Measurements from ENCODE around the gene DNAH14. TPM values are rescaled to one million over a fixed set of nuclear protein-coding genes. Genes with fewer than 3 reads are reported as not detected.

The DNAH14 gene
- total and polyA plus RNA-seq, 4 donors: 2.7 to 19.8 (median 9.6) TPM

DNA sequence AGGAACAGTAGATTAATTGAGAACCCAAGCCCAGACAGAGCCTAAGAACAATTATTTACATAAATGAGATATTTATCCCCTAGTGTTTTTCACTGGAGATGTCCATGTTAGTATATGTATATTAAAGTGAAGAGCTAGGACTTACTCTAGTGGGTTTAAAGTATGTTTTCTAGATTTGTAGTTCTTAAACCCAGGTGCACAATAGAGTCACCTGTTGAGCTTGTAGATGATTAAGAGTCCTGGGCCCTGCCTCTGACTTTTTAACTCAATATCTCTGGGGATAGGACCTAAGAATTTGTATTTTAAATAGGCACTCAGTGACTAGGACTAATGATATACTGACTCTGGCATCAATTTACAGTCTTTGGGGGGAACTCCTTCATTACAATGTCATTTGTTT is 112.8 kb downstream of the DNAH14 start:
- H3K4me1 ChIP-seq (ENCODE audit: control insufficient read depth in 4 of 4, insufficient read depth in 4 of 4, low read length in 3 of 4): no peaks in the 10 kb centered on the region
- no peak overlapping the region for H3K27ac ChIP-seq (ENCODE audit: low read depth in 1 of 2, low read length in 2 of 2)
- TF ChIP-seq, protein P1, sequence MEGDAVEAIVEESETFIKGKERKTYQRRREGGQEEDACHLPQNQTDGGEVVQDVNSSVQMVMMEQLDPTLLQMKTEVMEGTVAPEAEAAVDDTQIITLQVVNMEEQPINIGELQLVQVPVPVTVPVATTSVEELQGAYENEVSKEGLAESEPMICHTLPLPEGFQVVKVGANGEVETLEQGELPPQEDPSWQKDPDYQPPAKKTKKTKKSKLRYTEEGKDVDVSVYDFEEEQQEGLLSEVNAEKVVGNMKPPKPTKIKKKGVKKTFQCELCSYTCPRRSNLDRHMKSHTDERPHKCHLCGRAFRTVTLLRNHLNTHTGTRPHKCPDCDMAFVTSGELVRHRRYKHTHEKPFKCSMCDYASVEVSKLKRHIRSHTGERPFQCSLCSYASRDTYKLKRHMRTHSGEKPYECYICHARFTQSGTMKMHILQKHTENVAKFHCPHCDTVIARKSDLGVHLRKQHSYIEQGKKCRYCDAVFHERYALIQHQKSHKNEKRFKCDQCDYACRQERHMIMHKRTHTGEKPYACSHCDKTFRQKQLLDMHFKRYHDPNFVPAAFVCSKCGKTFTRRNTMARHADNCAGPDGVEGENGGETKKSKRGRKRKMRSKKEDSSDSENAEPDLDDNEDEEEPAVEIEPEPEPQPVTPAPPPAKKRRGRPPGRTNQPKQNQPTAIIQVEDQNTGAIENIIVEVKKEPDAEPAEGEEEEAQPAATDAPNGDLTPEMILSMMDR (IDR thresholded peaks at IDR 0.05; ENCODE audit: low read depth, low read length, missing input control): no peak
- no peak overlapping the region for H3K9ac ChIP-seq (ENCODE audit: low read depth in 1 of 2, low read length in 2 of 2)
- no peaks in the 10 kb centered on the region for H3K27me3 ChIP-seq (ENCODE audit: control insufficient read depth in 4 of 4, insufficient read depth in 4 of 4, low read length in 3 of 4)
- H3K36me3 ChIP-seq (ENCODE audit: control insufficient read depth in 4 of 4, insufficient read depth in 3 of 4, low read depth in 1 of 4, low read length in 3 of 4): no peaks in the 10 kb centered on the region
- no peak overlapping the region for H3K4me3 ChIP-seq (ENCODE audit: low read depth in 1 of 3, low read length in 3 of 3)
- DNase-seq (ENCODE audit: low spot score): no peak
- H3K9me3 ChIP-seq (ENCODE audit: control insufficient read depth in 4 of 4, low read length in 3 of 4): no peaks in the 10 kb centered on the region

DNA sequence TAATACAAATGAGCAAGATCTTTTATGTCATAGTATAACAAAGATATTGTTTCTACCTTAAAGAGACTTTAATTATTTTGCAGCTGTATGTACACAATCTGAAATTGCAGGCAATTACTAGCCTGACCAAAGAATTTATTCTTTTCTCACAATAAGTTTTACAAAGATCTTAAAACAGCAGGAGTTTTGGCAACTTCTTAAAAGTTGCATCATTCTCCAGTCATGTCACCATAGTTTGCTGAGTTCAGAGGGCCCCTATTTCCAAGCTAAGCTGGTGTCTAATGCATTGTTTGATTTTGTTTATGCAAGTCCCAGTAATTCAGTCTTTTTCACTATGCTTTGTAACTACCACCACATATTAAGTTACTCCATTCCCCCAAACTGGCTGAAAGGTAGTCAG is 114.8 kb downstream of the DNAH14 start:
- no peaks in the 10 kb centered on the region for H3K4me1 ChIP-seq (ENCODE audit: control insufficient read depth in 4 of 4, insufficient read depth in 4 of 4, low read length in 3 of 4)
- no peak overlapping the region for H3K9ac ChIP-seq (ENCODE audit: low read depth in 1 of 2, low read length in 2 of 2)
- no peaks in the 10 kb centered on the region for H3K9me3 ChIP-seq (ENCODE audit: control insufficient read depth in 4 of 4, low read length in 3 of 4)
- no peaks in the 10 kb centered on the region for H3K27me3 ChIP-seq (ENCODE audit: control insufficient read depth in 4 of 4, insufficient read depth in 4 of 4, low read length in 3 of 4)
- TF ChIP-seq HNF4A (conservative IDR thresholded peaks at IDR 0.05) (peak in 1 of 2 donors; percentile 5), YY1 (IDR thresholded peaks at IDR 0.05) (no peak)
- H3K27ac ChIP-seq (ENCODE audit: low read depth in 1 of 2, low read length in 2 of 2): no peak overlapping the region
- DNase-seq (ENCODE audit: low spot score): no peak
- H3K4me3 ChIP-seq (ENCODE audit: low read depth in 1 of 3, low read length in 3 of 3): no peak overlapping the region
- no peaks in the 10 kb centered on the region for H3K36me3 ChIP-seq (ENCODE audit: control insufficient read depth in 4 of 4, insufficient read depth in 3 of 4, low read depth in 1 of 4, low read length in 3 of 4)

DNA sequence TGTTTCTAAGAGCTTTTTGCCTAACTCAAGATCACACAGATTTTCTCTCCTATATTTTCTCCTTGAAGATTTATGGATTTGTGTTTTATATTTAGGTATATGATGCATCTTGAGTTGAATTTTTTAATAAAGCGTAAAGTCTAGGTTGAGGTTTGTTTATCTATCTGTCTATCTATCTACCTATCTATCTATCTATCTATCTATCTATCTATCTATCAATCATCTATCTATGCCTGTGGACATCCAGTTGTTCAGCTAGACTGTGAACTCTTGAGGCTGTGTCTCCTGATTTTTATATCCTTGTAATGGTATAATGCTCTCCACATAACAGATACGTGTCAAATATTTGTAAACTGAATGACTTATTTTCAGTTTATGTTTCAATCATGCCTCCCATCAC is 120.1 kb downstream of the DNAH14 start:
- no peak for DNase-seq (ENCODE audit: low spot score)
- Histone ChIP-seq H3K27ac (ENCODE audit: low read depth in 1 of 2, low read length in 2 of 2) (no peak overlapping the region), H3K4me3 (ENCODE audit: low read depth in 1 of 3, low read length in 3 of 3) (no peak overlapping the region), H3K9ac (ENCODE audit: low read depth in 1 of 2, low read length in 2 of 2) (no peak overlapping the region), H3K36me3 (ENCODE audit: control insufficient read depth in 4 of 4, insufficient read depth in 3 of 4, low read depth in 1 of 4, low read length in 3 of 4) (no peaks in the 10 kb centered on the region), H3K27me3 (ENCODE audit: control insufficient read depth in 4 of 4, insufficient read depth in 4 of 4, low read length in 3 of 4) (no peaks in the 10 kb centered on the region), H3K9me3 (ENCODE audit: control insufficient read depth in 4 of 4, low read length in 3 of 4) (no peaks in the 10 kb centered on the region), H3K4me1 (ENCODE audit: control insufficient read depth in 4 of 4, insufficient read depth in 4 of 4, low read length in 3 of 4) (no peaks in the 10 kb centered on the region)
- 96% methylated on average over 2 of the region's 2 CpGs for WGBS
- TF ChIP-seq FOXA2 (IDR thresholded peaks at IDR 0.05) (no peak), HNF4G (IDR thresholded peaks at IDR 0.05) (no peak), GABPA (IDR thresholded peaks at IDR 0.05 in 1 of 2, conservative IDR thresholded peaks at IDR 0.05 in 1 of 2) (no peak), FOXA1 (IDR thresholded peaks at IDR 0.05) (no peak), NR2F2 (IDR thresholded peaks at IDR 0.05) (no peak), HNF4A (conservative IDR thresholded peaks at IDR 0.05) (no peak), RXRA (IDR thresholded peaks at IDR 0.05) (no peak), SP1 (IDR thresholded peaks at IDR 0.05) (no peak)
- TF ChIP-seq, protein P2, sequence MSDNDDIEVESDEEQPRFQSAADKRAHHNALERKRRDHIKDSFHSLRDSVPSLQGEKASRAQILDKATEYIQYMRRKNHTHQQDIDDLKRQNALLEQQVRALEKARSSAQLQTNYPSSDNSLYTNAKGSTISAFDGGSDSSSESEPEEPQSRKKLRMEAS (IDR thresholded peaks at IDR 0.05): no peak
- TF ChIP-seq, protein P3, sequence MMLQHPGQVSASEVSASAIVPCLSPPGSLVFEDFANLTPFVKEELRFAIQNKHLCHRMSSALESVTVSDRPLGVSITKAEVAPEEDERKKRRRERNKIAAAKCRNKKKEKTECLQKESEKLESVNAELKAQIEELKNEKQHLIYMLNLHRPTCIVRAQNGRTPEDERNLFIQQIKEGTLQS (IDR thresholded peaks at IDR 0.05): no peak
- TF ChIP-seq, protein P4, sequence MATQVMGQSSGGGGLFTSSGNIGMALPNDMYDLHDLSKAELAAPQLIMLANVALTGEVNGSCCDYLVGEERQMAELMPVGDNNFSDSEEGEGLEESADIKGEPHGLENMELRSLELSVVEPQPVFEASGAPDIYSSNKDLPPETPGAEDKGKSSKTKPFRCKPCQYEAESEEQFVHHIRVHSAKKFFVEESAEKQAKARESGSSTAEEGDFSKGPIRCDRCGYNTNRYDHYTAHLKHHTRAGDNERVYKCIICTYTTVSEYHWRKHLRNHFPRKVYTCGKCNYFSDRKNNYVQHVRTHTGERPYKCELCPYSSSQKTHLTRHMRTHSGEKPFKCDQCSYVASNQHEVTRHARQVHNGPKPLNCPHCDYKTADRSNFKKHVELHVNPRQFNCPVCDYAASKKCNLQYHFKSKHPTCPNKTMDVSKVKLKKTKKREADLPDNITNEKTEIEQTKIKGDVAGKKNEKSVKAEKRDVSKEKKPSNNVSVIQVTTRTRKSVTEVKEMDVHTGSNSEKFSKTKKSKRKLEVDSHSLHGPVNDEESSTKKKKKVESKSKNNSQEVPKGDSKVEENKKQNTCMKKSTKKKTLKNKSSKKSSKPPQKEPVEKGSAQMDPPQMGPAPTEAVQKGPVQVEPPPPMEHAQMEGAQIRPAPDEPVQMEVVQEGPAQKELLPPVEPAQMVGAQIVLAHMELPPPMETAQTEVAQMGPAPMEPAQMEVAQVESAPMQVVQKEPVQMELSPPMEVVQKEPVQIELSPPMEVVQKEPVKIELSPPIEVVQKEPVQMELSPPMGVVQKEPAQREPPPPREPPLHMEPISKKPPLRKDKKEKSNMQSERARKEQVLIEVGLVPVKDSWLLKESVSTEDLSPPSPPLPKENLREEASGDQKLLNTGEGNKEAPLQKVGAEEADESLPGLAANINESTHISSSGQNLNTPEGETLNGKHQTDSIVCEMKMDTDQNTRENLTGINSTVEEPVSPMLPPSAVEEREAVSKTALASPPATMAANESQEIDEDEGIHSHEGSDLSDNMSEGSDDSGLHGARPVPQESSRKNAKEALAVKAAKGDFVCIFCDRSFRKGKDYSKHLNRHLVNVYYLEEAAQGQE (IDR thresholded peaks at IDR 0.05): no peak
